ENCODE data around the gene PDE4C. TPM values are rescaled to one million over a fixed set of nuclear protein-coding genes. Genes with fewer than 3 reads are reported as not detected.

The PDE4C gene
- total RNA-seq, 1 donor from 2014 or later = 0.85 TPM

GRCh38 chr19:18229915-18230314 is 3.7 kb upstream of the PDE4C start:
- H3K27me3 Mint-ChIP-seq (ENCODE audit: unreplicated experiment) = peaks cover 16% of the 10 kb centered on the region
- H3K4me3 Mint-ChIP-seq (ENCODE audit: unreplicated experiment) = no peak overlapping the region
- H3K36me3 Mint-ChIP-seq (ENCODE audit: low read depth, unreplicated experiment) = no peaks in the 10 kb centered on the region
- no peaks in the 10 kb centered on the region for H3K9me3 Mint-ChIP-seq (ENCODE audit: unreplicated experiment)
- DNase-seq (ENCODE audit: low spot score) = no peak
- TF ChIP-seq CTCF (IDR thresholded peaks at IDR 0.05; ENCODE audit: unreplicated experiment) = no peak
- no peak overlapping the region for H3K27ac Mint-ChIP-seq (ENCODE audit: unreplicated experiment)
- peaks cover 12% of the 10 kb centered on the region for H3K4me1 Mint-ChIP-seq (ENCODE audit: unreplicated experiment)

- Mint-ChIP-seq H3K27ac (ENCODE audit: unreplicated experiment) (no peak overlapping the region), H3K4me3 (ENCODE audit: unreplicated experiment) (no peak overlapping the region), H3K4me1 (ENCODE audit: unreplicated experiment) (peaks cover 14% of the 10 kb centered on the region), H3K27me3 (ENCODE audit: unreplicated experiment) (peaks cover 12% of the 10 kb centered on the region), H3K9me3 (ENCODE audit: unreplicated experiment) (no peaks in the 10 kb centered on the region), H3K36me3 (ENCODE audit: low read depth, unreplicated experiment) (no peaks in the 10 kb centered on the region)
- peak; percentile 69 for TF ChIP-seq CTCF (IDR thresholded peaks at IDR 0.05; ENCODE audit: unreplicated experiment)
- DNase-seq (ENCODE audit: low spot score) = no peak
Observed at GRCh38 chr19:18229474-18229873, 3.2 kb upstream of the PDE4C start.

- Mint-ChIP-seq H3K27ac (ENCODE audit: unreplicated experiment) (no peak overlapping the region), H3K9me3 (ENCODE audit: unreplicated experiment) (no peaks in the 10 kb centered on the region), H3K36me3 (ENCODE audit: low read depth, unreplicated experiment) (no peaks in the 10 kb centered on the region), H3K4me1 (ENCODE audit: unreplicated experiment) (peaks cover 13% of the 10 kb centered on the region), H3K4me3 (ENCODE audit: unreplicated experiment) (no peak overlapping the region), H3K27me3 (ENCODE audit: unreplicated experiment) (peaks cover 14% of the 10 kb centered on the region)
- no peak for DNase-seq (ENCODE audit: low spot score)
- TF ChIP-seq CTCF (IDR thresholded peaks at IDR 0.05; ENCODE audit: unreplicated experiment) = no peak
Observed at GRCh38 chr19:18227781-18228271, 1.6 kb upstream of the PDE4C start.

- DNase-seq (ENCODE audit: low spot score) = no peak
- peaks cover 8% of the 10 kb centered on the region for H3K4me1 Mint-ChIP-seq (ENCODE audit: unreplicated experiment)
- no peak overlapping the region for H3K27ac Mint-ChIP-seq (ENCODE audit: unreplicated experiment)
- H3K4me3 Mint-ChIP-seq (ENCODE audit: unreplicated experiment) = peak overlapping the region; percentile 47
- TF ChIP-seq CTCF (IDR thresholded peaks at IDR 0.05; ENCODE audit: unreplicated experiment) = no peak
- no peaks in the 10 kb centered on the region for H3K36me3 Mint-ChIP-seq (ENCODE audit: low read depth, unreplicated experiment)
- H3K9me3 Mint-ChIP-seq (ENCODE audit: unreplicated experiment) = no peaks in the 10 kb centered on the region
- peaks cover 11% of the 10 kb centered on the region for H3K27me3 Mint-ChIP-seq (ENCODE audit: unreplicated experiment)
Observed at GRCh38 chr19:18226956-18227780, 930 bp upstream of the PDE4C start.

GRCh38 chr19:18225355-18225701 is 910 bp downstream of the PDE4C start:
- H3K4me1 Mint-ChIP-seq (ENCODE audit: unreplicated experiment) = peaks cover 7% of the 10 kb centered on the region
- DNase-seq (ENCODE audit: low spot score) = no peak
- no peaks in the 10 kb centered on the region for H3K9me3 Mint-ChIP-seq (ENCODE audit: unreplicated experiment)
- H3K27ac Mint-ChIP-seq (ENCODE audit: unreplicated experiment) = no peak overlapping the region
- H3K27me3 Mint-ChIP-seq (ENCODE audit: unreplicated experiment) = peaks cover 16% of the 10 kb centered on the region
- no peak overlapping the region for H3K4me3 Mint-ChIP-seq (ENCODE audit: unreplicated experiment)
- no peak for TF ChIP-seq CTCF (IDR thresholded peaks at IDR 0.05; ENCODE audit: unreplicated experiment)
- no peaks in the 10 kb centered on the region for H3K36me3 Mint-ChIP-seq (ENCODE audit: low read depth, unreplicated experiment)
